ENCODE results near the gene ETV5. TPM values are rescaled to one million over a fixed set of nuclear protein-coding genes. Genes with fewer than 3 reads are reported as not detected.

The ETV5 gene
- polyA plus RNA-seq, 2 of the 4 experiments (the other 2 are of a cell fraction), result 20.5 to 54.7 TPM

- TF ChIP-seq MAZ (IDR thresholded peaks at IDR 0.05; ENCODE audit: borderline replicate concordance, low read depth, low read length), result no peak
- TF ChIP-seq KDM1A (IDR thresholded peaks at IDR 0.05; ENCODE audit: low read depth), result no peak
- no peak for TF ChIP-seq SMC3 (IDR thresholded peaks at IDR 0.05)
- no peak for TF ChIP-seq GATA3 (IDR thresholded peaks at IDR 0.05; ENCODE audit: borderline replicate concordance)
- no peak for TF ChIP-seq ESRRA (IDR thresholded peaks at IDR 0.05; ENCODE audit: borderline replicate concordance, low read length)
- no peak for TF ChIP-seq CEBPB (IDR thresholded peaks at IDR 0.05)
- H3K9me3 ChIP-seq, result no peaks in the 10 kb centered on the region
- H3K4me3 ChIP-seq, result no peak overlapping the region
- ChIA-PET CTCF (interaction anchor here (1.2 kb wide), 1 partner anchor 20 kb away, joined by 3 read pairs; no protein-coding TSS in a partner anchor), POLR2A (no interaction called here)
- no peak overlapping the region for H3K4me2 ChIP-seq
- no peaks in the 10 kb centered on the region for H3K4me1 ChIP-seq
- 88% methylated on average over 5 of the region's 5 CpGs for WGBS (ENCODE audit: missing lambda C conversion rate)
- H3K27ac ChIP-seq, result no peak overlapping the region
- no peak for FAIRE-seq
- no peak for ATAC-seq
- DNase-seq (ENCODE audit: low read depth in 1 of 2, low spot score in 1 of 2), result no peak
These were observed 9.8 kb upstream of the ETV5 start for GRCh38 chr3:186118692-186119091.

- Histone ChIP-seq H3K27ac (no peak overlapping the region), H3K9me3 (no peaks in the 10 kb centered on the region), H3K4me3 (no peak overlapping the region), H3K4me1 (no peaks in the 10 kb centered on the region), H3K4me2 (no peak overlapping the region)
- WGBS (ENCODE audit: missing lambda C conversion rate), result 66% methylated on average over 3 of the region's 3 CpGs
- no peak for FAIRE-seq
- no peak for ATAC-seq
- ChIA-PET POLR2A (no interaction called here), CTCF (interaction anchor here (1.2 kb wide), 1 partner anchor 21 kb away, joined by 3 read pairs; no protein-coding TSS in a partner anchor)
- no peak for TF ChIP-seq JUNB (IDR thresholded peaks at IDR 0.05)
- TF ChIP-seq REST (IDR thresholded peaks at IDR 0.05), result no peak
- TF ChIP-seq RARB (CRISPR knock-in tag; IDR thresholded peaks at IDR 0.05), result no peak
- TF ChIP-seq HOXB13 (CRISPR knock-in tag; IDR thresholded peaks at IDR 0.05; ENCODE audit: low read depth), result no peak
- no peak for TF ChIP-seq EHMT2 (IDR thresholded peaks at IDR 0.05; ENCODE audit: low read depth)
- no peak for TF ChIP-seq NPAS2 (CRISPR knock-in tag; IDR thresholded peaks at IDR 0.05; ENCODE audit: borderline replicate concordance)
- no peak for TF ChIP-seq EP300 (IDR thresholded peaks at IDR 0.05)
- no peak for TF ChIP-seq RCOR1 (IDR thresholded peaks at IDR 0.05; ENCODE audit: low read depth, low read length)
- TF ChIP-seq RAD21 (conservative IDR thresholded peaks at IDR 0.05 in 1 of 2, IDR thresholded peaks at IDR 0.05 in 1 of 2), result no peak
- TF ChIP-seq USF2 (IDR thresholded peaks at IDR 0.05), result no peak
- TF ChIP-seq RNF2 (IDR thresholded peaks at IDR 0.05; ENCODE audit: borderline replicate concordance, low read depth), result no peak
- TF ChIP-seq ZFP36 (IDR thresholded peaks at IDR 0.05; ENCODE audit: borderline replicate concordance, partially characterized antibody), result no peak
- TF ChIP-seq FOSB (CRISPR knock-in tag; IDR thresholded peaks at IDR 0.05), result no peak
- TF ChIP-seq BHLHE40 (IDR thresholded peaks at IDR 0.05; ENCODE audit: low read depth, low read length), result no peak
- no peak for TF ChIP-seq HEYL (CRISPR knock-in tag; IDR thresholded peaks at IDR 0.05)
- no peak for TF ChIP-seq CEBPB (IDR thresholded peaks at IDR 0.05)
- no peak for TF ChIP-seq NR3C1 (IDR thresholded peaks at IDR 0.05)
- TF ChIP-seq MAX (IDR thresholded peaks at IDR 0.05), result no peak
- TF ChIP-seq HDAC2 (IDR thresholded peaks at IDR 0.05), result no peak
- TF ChIP-seq ELK1 (IDR thresholded peaks at IDR 0.05; ENCODE audit: low read depth, low read length), result no peak
- no peak for DNase-seq (ENCODE audit: low read depth in 1 of 2, low spot score in 1 of 2)
These were observed 8.7 kb upstream of the ETV5 start for GRCh38 chr3:186117521-186118134.

All from A549 (cell line).